Neural cell (in vitro differentiated cells): ENCODE results near the gene ATP11A. TPM values are rescaled to one million over a fixed set of nuclear protein-coding genes. Genes with fewer than 3 reads are reported as not detected.

Source experiments
- H2AFZ ChIP-seq: fragments of 200-600, 300-800 bp; sonication (generic), shearing (Covaris generic); 2 replicates; pipeline ENCODE4 v1.6.0; 2014; ENCODE audit warnings: low read depth, mild to moderate bottlenecking, antibody characterized with exemption, low read length, moderate library complexity
- H3F3A ChIP-seq: fragments of 200-600 bp; shearing (Covaris generic); 2 replicates; pipeline ENCODE4 v1.6.1; 2016; ENCODE audit warnings: mild to moderate bottlenecking, moderate library complexity, mixed read lengths, antibody characterized with exemption, low read length; ENCODE audit not compliant: insufficient read depth, poor library complexity, severe bottlenecking
- H3K27ac ChIP-seq: fragments of 200-600, 300-800 bp; sonication (generic), shearing (Covaris generic); 2 replicates; pipeline ENCODE4 v1.5.1; 2014; ENCODE audit warnings: mild to moderate bottlenecking, low read length, moderate library complexity
- H3K27me3 ChIP-seq: fragments of 300-800, 200-600 bp; sonication (generic), shearing (Covaris generic); 2 replicates; pipeline ENCODE4 v1.6.0; 2014; ENCODE audit warnings: mild to moderate bottlenecking, low read depth, low read length, moderate library complexity; ENCODE audit not compliant: insufficient read depth
- H3K36me3 ChIP-seq: fragments of 300-800, 200-600 bp; sonication (generic), shearing (Covaris generic); 2 replicates; pipeline ENCODE4 v1.5.1; 2014; ENCODE audit warnings: mild to moderate bottlenecking, antibody characterized with exemption, low read length, moderate library complexity; ENCODE audit not compliant: insufficient read depth
- H3K4me2 ChIP-seq: fragments of 300-800, 200-600 bp; sonication (generic), shearing (Covaris generic); 2 replicates; pipeline ENCODE4 v1.6.0; 2014; ENCODE audit warnings: mild to moderate bottlenecking, low read length
- H3K4me3 ChIP-seq: fragments of 300-800, 200-600 bp; sonication (generic), shearing (Covaris generic); 2 replicates; pipeline ENCODE4 v1.5.1; 2014; ENCODE audit warnings: mild to moderate bottlenecking, low read length, moderate library complexity
- H3K79me2 ChIP-seq: fragments of 200-600 bp; shearing (Covaris generic); replicated peaks from 2 replicates; pipeline ENCODE4 v1.6.0; 2014; ENCODE audit warnings: mild to moderate bottlenecking, low read length, moderate library complexity; ENCODE audit not compliant: insufficient read depth
- H3K9ac ChIP-seq: fragments of 300-800, 200-600 bp; sonication (generic), shearing (Covaris generic); 2 replicates; pipeline ENCODE4 v1.6.1; 2016; ENCODE audit warnings: mild to moderate bottlenecking, low read length, mixed read lengths
- H3K9me2 ChIP-seq: fragments of 200-600 bp; shearing (Covaris generic); 2 replicates; pipeline ENCODE4 v1.6.1; 2016; ENCODE audit warnings: mild to moderate bottlenecking, low read length, mixed read lengths; ENCODE audit not compliant: insufficient read depth
- H3K9me3 ChIP-seq: fragments of 200-600, 300-800 bp; sonication (generic), shearing (Covaris generic); 2 replicates; pipeline ENCODE4 v1.6.1; 2016; ENCODE audit warnings: mild to moderate bottlenecking, mixed run types, low read length, moderate library complexity, mixed read lengths
- H4K20me1 ChIP-seq: fragments of 200-600 bp; shearing (Covaris generic); 2 replicates; pipeline ENCODE4 v1.6.1; 2016; ENCODE audit warnings: mild to moderate bottlenecking, mixed run types; ENCODE audit not compliant: insufficient read depth
- CTCF ChIP-seq: fragments of 450-650 bp; IDR thresholded peaks from 2 replicates; pipeline ENCODE4 v1.5.1; 2014; ENCODE audit warnings: antibody characterized with exemption, mild to moderate bottlenecking, moderate library complexity; ENCODE audit not compliant: poor library complexity, severe bottlenecking
- EP300 ChIP-seq: fragments of 450-650 bp; conservative IDR thresholded peaks from 2 replicates; pipeline ENCODE4 v1.6.1; 2014; ENCODE audit warnings: antibody characterized with exemption, mild to moderate bottlenecking, moderate library complexity; ENCODE audit not compliant: poor library complexity, severe bottlenecking
- EZH2 ChIP-seq: fragments of 200-600, 300-800 bp; shearing (Covaris generic), sonication (generic); IDR thresholded peaks from 2 replicates; pipeline ENCODE4 v1.6.1; 2014; ENCODE audit warnings: antibody characterized with exemption, low read length, borderline replicate concordance, mild to moderate bottlenecking; ENCODE audit not compliant: insufficient read depth, poor library complexity, severe bottlenecking
- MXI1 ChIP-seq: fragments of 450-650 bp; conservative IDR thresholded peaks from 2 replicates; pipeline ENCODE4 v1.6.1; 2014; ENCODE audit warnings: antibody characterized with exemption, mild to moderate bottlenecking; ENCODE audit not compliant: poor library complexity, severe bottlenecking
- POLR2AphosphoS5 ChIP-seq: IDR thresholded peaks from 2 replicates; pipeline ENCODE4 v1.6.1; 2012
- RAD21 ChIP-seq: fragments of 450-650 bp; conservative IDR thresholded peaks from 2 replicates; pipeline ENCODE4 v1.6.1; 2014; ENCODE audit warnings: antibody characterized with exemption, mild to moderate bottlenecking, moderate library complexity
- SMC3 ChIP-seq: fragments of 450-650 bp; conservative IDR thresholded peaks from 2 replicates; pipeline ENCODE4 v1.6.1; 2014; ENCODE audit warnings: antibody characterized with exemption, mild to moderate bottlenecking, moderate library complexity; ENCODE audit not compliant: poor library complexity
- TAF1 ChIP-seq: IDR thresholded peaks from 2 replicates; pipeline ENCODE4 v1.6.1; 2012; ENCODE audit warnings: low read depth
- polyA plus RNA-seq: library from polyadenylated mRNA; depleted of rRNA; stranded (reverse); fragments of >200 nt; gene quantifications from 2 replicates; pipeline ENCODE4 v1.2.3, GENCODE V29; 2014
- TF ChIP-seq, protein P1 (sequence below): IDR thresholded peaks from 2 replicates; pipeline ENCODE4 v1.6.1; 2012; ENCODE audit warnings: borderline replicate concordance

ATP11A gene
- polyA plus RNA-seq, 1 donor from 2014 or later, result 3.0 TPM

DNA sequence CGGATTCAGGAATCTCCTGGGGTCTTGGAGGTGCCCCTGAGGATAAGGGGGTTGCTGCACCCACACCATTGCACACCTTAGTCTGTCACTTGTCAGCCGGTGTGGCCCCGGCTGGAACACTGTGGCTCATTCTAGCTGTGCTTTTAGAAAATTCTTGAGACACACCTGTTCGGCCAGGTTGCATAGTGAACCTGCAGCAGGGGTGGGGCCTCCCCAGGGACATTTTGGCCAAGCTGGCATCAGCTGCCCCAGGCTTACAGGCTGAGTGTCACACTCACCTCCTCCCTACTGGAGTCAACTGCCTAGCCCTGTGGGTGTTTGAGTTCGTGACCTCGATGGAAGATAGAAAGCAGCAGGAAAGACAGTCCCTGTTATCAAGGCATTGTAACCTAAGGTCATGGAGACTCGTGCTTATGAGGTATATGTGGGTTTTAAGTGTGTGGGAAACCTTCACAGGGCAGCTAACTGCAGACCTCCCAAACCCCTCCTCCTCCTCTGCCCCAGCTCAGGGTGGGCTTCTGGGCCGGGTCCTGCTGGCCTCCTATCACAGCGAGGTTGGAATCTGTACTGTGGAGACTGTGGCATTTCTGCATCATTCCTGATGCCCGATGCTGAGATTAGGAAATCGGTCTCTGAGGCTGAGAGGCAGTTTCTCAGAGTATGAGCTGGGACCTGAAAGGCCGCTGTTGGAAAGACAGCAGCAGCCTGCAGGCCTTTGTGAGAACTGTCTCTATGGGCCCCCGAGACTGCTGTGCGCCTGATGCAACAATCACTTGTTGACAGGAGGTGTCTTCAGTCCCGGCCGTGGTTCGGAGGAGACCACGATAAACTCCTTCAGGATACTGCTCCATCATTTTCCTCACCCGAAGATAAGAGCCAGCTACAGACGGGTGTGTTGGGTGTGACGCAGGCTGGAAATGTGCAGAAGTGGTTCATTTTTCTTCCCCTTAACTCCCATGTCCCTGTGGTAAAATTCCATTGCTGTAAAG, 72.2 kb downstream of the ATP11A start:
- TF ChIP-seq TAF1 (no peak), SMC3 (no peak), MXI1 (no peak), EZH2 (no peak), CTCF (no peak), POLR2AphosphoS5 (no peak), RAD21 (no peak), EP300 (no peak)
- TF ChIP-seq, protein P1, sequence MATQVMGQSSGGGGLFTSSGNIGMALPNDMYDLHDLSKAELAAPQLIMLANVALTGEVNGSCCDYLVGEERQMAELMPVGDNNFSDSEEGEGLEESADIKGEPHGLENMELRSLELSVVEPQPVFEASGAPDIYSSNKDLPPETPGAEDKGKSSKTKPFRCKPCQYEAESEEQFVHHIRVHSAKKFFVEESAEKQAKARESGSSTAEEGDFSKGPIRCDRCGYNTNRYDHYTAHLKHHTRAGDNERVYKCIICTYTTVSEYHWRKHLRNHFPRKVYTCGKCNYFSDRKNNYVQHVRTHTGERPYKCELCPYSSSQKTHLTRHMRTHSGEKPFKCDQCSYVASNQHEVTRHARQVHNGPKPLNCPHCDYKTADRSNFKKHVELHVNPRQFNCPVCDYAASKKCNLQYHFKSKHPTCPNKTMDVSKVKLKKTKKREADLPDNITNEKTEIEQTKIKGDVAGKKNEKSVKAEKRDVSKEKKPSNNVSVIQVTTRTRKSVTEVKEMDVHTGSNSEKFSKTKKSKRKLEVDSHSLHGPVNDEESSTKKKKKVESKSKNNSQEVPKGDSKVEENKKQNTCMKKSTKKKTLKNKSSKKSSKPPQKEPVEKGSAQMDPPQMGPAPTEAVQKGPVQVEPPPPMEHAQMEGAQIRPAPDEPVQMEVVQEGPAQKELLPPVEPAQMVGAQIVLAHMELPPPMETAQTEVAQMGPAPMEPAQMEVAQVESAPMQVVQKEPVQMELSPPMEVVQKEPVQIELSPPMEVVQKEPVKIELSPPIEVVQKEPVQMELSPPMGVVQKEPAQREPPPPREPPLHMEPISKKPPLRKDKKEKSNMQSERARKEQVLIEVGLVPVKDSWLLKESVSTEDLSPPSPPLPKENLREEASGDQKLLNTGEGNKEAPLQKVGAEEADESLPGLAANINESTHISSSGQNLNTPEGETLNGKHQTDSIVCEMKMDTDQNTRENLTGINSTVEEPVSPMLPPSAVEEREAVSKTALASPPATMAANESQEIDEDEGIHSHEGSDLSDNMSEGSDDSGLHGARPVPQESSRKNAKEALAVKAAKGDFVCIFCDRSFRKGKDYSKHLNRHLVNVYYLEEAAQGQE, result no peak

DNA sequence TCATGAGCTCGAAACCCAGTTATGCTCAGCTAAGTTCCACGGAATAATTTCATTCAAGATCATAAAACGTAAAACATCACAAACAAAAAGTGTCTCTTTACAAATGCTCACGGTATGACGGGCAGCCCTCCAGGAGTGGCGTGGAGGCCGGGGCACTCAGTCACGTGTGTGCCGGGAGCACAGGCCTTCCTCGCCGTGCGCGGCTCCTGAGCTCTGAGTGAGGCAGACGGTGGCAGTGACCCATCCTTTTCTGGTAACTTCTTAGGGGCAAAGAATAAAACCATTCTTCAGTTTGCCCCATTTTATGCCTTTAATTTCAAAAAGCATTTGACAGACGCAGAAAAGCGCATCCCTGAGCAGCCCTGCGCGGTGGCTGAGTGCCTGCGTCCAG, 72.8 kb downstream of the ATP11A start:
- H3F3A ChIP-seq, result no peaks in the 10 kb centered on the region
- no peak overlapping the region for H3K9ac ChIP-seq
- H3K4me2 ChIP-seq, result no peak overlapping the region
- H3K27ac ChIP-seq, result no peak overlapping the region
- TF ChIP-seq POLR2AphosphoS5 (no peak), MXI1 (no peak), CTCF (no peak), TAF1 (no peak), EZH2 (no peak)
- TF ChIP-seq, protein P1, result no peak
- no peaks in the 10 kb centered on the region for H3K9me2 ChIP-seq
- no peak overlapping the region for H3K4me3 ChIP-seq
- H4K20me1 ChIP-seq, result no peaks in the 10 kb centered on the region
- no peaks in the 10 kb centered on the region for H3K9me3 ChIP-seq
- H3K79me2 ChIP-seq, result no peaks in the 10 kb centered on the region
- no peaks in the 10 kb centered on the region for H3K36me3 ChIP-seq
- H3K27me3 ChIP-seq, result no peaks in the 10 kb centered on the region
- no peak overlapping the region for H2AFZ ChIP-seq

More for the DNA sequence above, 72.2 kb downstream of the ATP11A start:
- Histone ChIP-seq H3F3A (no peaks in the 10 kb centered on the region), H3K4me2 (no peak overlapping the region), H3K79me2 (no peaks in the 10 kb centered on the region), H3K4me3 (no peak overlapping the region), H2AFZ (no peak overlapping the region), H3K27ac (no peak overlapping the region), H3K9me2 (no peaks in the 10 kb centered on the region), H3K9me3 (no peaks in the 10 kb centered on the region), H3K9ac (no peak overlapping the region), H3K36me3 (no peaks in the 10 kb centered on the region), H4K20me1 (no peaks in the 10 kb centered on the region), H3K27me3 (no peaks in the 10 kb centered on the region)
